Panc1 (cell line): ENCODE measurements around the gene MGAT5B. TPM values are rescaled to one million over a fixed set of nuclear protein-coding genes. Genes with fewer than 3 reads are reported as not detected.

Experiments
- ATAC-seq: fragments of 200-7000 bp; cut with Tn5 transposase; 2 replicates; pipeline ENCODE4 v1.9.1; 2020; ENCODE audit warnings: mild to moderate bottlenecking, moderate library complexity
- BruUV-seq: library from RNA; stranded (reverse); fragments of 400-500 nt; replicated peaks from 2 replicates; lab custom pipeline; 2021; lab: Mats Ljungman, UMichigan
- CTCF ChIA-PET: fragments of 300-600 bp; sonication (Branson Sonifier 250); formaldehyde crosslinking; loops from one replicate; lab custom pipeline; 2022; ENCODE audit warnings: antibody characterized with exemption; lab: Charles Lee
- POLR2A ChIA-PET: fragments of 300-600 bp; sonication (Branson Sonifier 250); formaldehyde crosslinking; loops from one replicate; lab custom pipeline; 2022; ENCODE audit warnings: antibody characterized with exemption; lab: Charles Lee
- DNase-seq: peaks from one replicate; pipeline ENCODE4 v3.0.0-alpha.2; 2010; ENCODE audit warnings: low read depth, low spot score
- H3K27ac ChIP-seq: 2 replicates; pipeline ENCODE4 v1.5.1; 2011; ENCODE audit warnings: mild to moderate bottlenecking, low read length, inconsistent platforms
- H3K27me3 ChIP-seq: fragments of 200-500 bp; sonication (Bioruptor generic); 2 replicates; pipeline ENCODE4 v1.6.0; 2014; ENCODE audit warnings: low read length, inconsistent platforms; ENCODE audit not compliant: control insufficient read depth, insufficient read depth
- H3K36me3 ChIP-seq: fragments of 200-500 bp; sonication (Bioruptor generic); 2 replicates; pipeline ENCODE4 v1.5.1; 2014; ENCODE audit warnings: inconsistent platforms, mild to moderate bottlenecking, low read length, moderate library complexity; ENCODE audit not compliant: control insufficient read depth, insufficient read depth
- H3K4me1 ChIP-seq: 2 replicates; pipeline ENCODE4 v1.5.1; 2011; ENCODE audit warnings: inconsistent platforms, mild to moderate bottlenecking, low read length, moderate library complexity; ENCODE audit not compliant: control insufficient read depth, insufficient read depth
- H3K4me3 ChIP-seq, 2 experiments: 2 replicates each; pipeline ENCODE4 v1.5.1; 2011 to 2012; ENCODE audit warnings: low read depth in 2 of 2, low read length in 2 of 2, mild to moderate bottlenecking in 2 of 2, inconsistent platforms in 1 of 2, moderate library complexity in 1 of 2
- H3K9me3 ChIP-seq: fragments of 200-500 bp; sonication (Bioruptor generic); 2 replicates; pipeline ENCODE4 v1.5.1; 2014; ENCODE audit warnings: low read depth, mild to moderate bottlenecking, inconsistent platforms, low read length, moderate library complexity; ENCODE audit not compliant: control insufficient read depth, insufficient read depth
- POLR2AphosphoS5 ChIP-seq: IDR thresholded peaks from 2 replicates; pipeline ENCODE4 v1.6.1; 2012; ENCODE audit warnings: mild to moderate bottlenecking, low read depth, low read length, moderate library complexity
- SIN3A ChIP-seq: IDR thresholded peaks from 2 replicates; pipeline ENCODE4 v1.6.1; 2012; ENCODE audit warnings: low read depth, mild to moderate bottlenecking, low read length, moderate library complexity, borderline replicate concordance; ENCODE audit not compliant: insufficient read depth
- TCF7L2 ChIP-seq: IDR thresholded peaks from 2 replicates; pipeline ENCODE4 v1.6.1; 2011; ENCODE audit warnings: mild to moderate bottlenecking, low read depth, low read length, inconsistent platforms
- in situ Hi-C: cut with HindIII; loops from 2 replicates; pipeline ENCODE4 v1.10.0; 2016; ENCODE audit warnings: low sequenced_read_pairs, low pct_unique_long_range_greater_than_20kb
- intact Hi-C: fragments of 100-400 bp; cut with micrococcal nuclease; formaldehyde crosslinking; loops from one replicate; pipeline ENCODE4 v1.10.0; 2022; ENCODE audit not compliant: unreplicated experiment
- total RNA-seq: library from RNA; stranded (reverse); gene quantifications from one replicate; pipeline ENCODE4 v1.2.1, GENCODE V29; 2021; ENCODE audit not compliant: unreplicated experiment
- TF ChIP-seq, protein P1 (sequence below), 2 experiments: IDR thresholded peaks; 2 replicates each; pipeline ENCODE4 v1.6.1; 2011 to 2012; ENCODE audit warnings: low read depth in 2 of 2, control low read depth in 1 of 2, low read length in 1 of 2, mild to moderate bottlenecking in 1 of 2, moderate library complexity in 1 of 2; ENCODE audit not compliant: insufficient read depth in 1 of 2
- TF ChIP-seq, protein P2 (sequence below): fragments of 450-650 bp; IDR thresholded peaks from 2 replicates; pipeline ENCODE4 v1.5.1; 2017; ENCODE audit warnings: mild to moderate bottlenecking

MGAT5B gene
- total RNA-seq, 1 experiment from 2014 or later, result 34.9 TPM

DNA sequence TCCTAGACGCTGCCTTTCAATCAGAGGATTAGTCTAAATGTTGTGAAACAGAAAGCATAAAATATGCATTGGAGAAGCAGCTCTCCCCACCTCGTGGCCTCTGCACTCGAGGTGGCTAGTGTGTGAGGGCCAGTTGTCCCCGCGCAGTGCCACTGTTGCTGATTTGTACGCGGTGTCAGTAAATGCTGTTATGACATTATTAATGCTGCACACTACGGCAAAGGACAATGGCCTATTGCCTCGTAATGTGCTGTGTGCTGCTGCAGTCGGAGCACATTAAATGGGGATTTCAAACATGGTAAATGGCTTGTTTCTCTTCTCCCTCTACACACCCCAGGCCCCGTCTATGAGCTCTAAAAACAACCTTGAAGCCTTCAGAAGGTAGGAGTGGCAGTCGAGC lies 5.7 kb upstream of the MGAT5B start:
- ChIA-PET POLR2A (no interaction called here), CTCF (no interaction called here)
- in situ Hi-C loops, result no loop called here
- Histone ChIP-seq H3K4me1 (peaks cover 6% of the 10 kb centered on the region), H3K4me3 (no peak overlapping the region), H3K36me3 (no peaks in the 10 kb centered on the region), H3K9me3 (no peaks in the 10 kb centered on the region), H3K27ac (no peak overlapping the region), H3K27me3 (no peaks in the 10 kb centered on the region)
- intact Hi-C loops, result no loop called here
- no TSS peak for BruUV-seq
- DNase-seq (no peak), ATAC-seq (no peak)
- TF ChIP-seq, protein P1, sequence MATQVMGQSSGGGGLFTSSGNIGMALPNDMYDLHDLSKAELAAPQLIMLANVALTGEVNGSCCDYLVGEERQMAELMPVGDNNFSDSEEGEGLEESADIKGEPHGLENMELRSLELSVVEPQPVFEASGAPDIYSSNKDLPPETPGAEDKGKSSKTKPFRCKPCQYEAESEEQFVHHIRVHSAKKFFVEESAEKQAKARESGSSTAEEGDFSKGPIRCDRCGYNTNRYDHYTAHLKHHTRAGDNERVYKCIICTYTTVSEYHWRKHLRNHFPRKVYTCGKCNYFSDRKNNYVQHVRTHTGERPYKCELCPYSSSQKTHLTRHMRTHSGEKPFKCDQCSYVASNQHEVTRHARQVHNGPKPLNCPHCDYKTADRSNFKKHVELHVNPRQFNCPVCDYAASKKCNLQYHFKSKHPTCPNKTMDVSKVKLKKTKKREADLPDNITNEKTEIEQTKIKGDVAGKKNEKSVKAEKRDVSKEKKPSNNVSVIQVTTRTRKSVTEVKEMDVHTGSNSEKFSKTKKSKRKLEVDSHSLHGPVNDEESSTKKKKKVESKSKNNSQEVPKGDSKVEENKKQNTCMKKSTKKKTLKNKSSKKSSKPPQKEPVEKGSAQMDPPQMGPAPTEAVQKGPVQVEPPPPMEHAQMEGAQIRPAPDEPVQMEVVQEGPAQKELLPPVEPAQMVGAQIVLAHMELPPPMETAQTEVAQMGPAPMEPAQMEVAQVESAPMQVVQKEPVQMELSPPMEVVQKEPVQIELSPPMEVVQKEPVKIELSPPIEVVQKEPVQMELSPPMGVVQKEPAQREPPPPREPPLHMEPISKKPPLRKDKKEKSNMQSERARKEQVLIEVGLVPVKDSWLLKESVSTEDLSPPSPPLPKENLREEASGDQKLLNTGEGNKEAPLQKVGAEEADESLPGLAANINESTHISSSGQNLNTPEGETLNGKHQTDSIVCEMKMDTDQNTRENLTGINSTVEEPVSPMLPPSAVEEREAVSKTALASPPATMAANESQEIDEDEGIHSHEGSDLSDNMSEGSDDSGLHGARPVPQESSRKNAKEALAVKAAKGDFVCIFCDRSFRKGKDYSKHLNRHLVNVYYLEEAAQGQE (IDR thresholded peaks at IDR 0.05; ENCODE audit: insufficient read depth in 1 of 2, low read depth in 2 of 2, low read length in 1 of 2), result no peak
- TF ChIP-seq SIN3A (no peak), POLR2AphosphoS5 (no peak), TCF7L2 (no peak)
- TF ChIP-seq, protein P2, sequence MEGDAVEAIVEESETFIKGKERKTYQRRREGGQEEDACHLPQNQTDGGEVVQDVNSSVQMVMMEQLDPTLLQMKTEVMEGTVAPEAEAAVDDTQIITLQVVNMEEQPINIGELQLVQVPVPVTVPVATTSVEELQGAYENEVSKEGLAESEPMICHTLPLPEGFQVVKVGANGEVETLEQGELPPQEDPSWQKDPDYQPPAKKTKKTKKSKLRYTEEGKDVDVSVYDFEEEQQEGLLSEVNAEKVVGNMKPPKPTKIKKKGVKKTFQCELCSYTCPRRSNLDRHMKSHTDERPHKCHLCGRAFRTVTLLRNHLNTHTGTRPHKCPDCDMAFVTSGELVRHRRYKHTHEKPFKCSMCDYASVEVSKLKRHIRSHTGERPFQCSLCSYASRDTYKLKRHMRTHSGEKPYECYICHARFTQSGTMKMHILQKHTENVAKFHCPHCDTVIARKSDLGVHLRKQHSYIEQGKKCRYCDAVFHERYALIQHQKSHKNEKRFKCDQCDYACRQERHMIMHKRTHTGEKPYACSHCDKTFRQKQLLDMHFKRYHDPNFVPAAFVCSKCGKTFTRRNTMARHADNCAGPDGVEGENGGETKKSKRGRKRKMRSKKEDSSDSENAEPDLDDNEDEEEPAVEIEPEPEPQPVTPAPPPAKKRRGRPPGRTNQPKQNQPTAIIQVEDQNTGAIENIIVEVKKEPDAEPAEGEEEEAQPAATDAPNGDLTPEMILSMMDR, result no peak

DNA sequence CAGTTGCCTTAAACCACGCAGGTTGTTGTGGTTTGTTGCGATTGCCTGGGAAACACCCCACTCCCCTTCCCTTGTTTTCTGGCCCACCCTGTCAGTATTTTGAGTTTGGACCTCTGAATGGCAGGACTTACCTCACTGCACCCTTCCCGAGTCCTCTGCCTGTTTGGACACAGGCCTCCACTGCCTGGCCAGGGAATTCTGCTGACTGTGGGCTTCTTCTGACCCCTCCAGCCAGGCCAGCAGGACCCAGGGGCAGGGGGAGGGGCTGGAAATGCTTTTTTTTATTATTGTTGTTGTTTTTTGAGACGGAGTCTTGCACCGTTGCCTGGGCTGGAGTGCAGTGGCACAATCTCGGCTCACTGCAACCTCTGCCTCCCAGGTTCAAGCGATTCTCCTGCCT lies 4.2 kb upstream of the MGAT5B start:
- no TSS peak for BruUV-seq
- Histone ChIP-seq H3K36me3 (no peaks in the 10 kb centered on the region), H3K4me3 (no peak overlapping the region), H3K4me1 (peaks cover 12% of the 10 kb centered on the region), H3K27ac (no peak overlapping the region), H3K27me3 (no peaks in the 10 kb centered on the region), H3K9me3 (no peaks in the 10 kb centered on the region)
- intact Hi-C loops, result no loop called here
- ChIA-PET CTCF (no interaction called here), POLR2A (no interaction called here)
- ATAC-seq (no peak), DNase-seq (no peak)
- TF ChIP-seq POLR2AphosphoS5 (no peak), SIN3A (no peak), TCF7L2 (no peak)
- TF ChIP-seq, protein P1 (IDR thresholded peaks at IDR 0.05; ENCODE audit: insufficient read depth in 1 of 2, low read depth in 2 of 2, low read length in 1 of 2), result no peak
- TF ChIP-seq, protein P2, result no peak
- in situ Hi-C loops, result no loop called here
